DMS153 treated with DMSO at 0.1 percent for 48 hours (cell line): ENCODE results near the gene FBXO47.
"Not testable (repeated sequence)": the region's sequence is repeated elsewhere in the genome, so short reads cannot be mapped to it uniquely, and the experiment has no call there.

Source experiments
- DNase-seq: peaks from one replicate; lab custom pipeline; 2025; ENCODE audit not compliant: unreplicated experiment; lab: John Stamatoyannopoulos, UW

Gene FBXO47

GRCh38 chr17:38980490-38981217, 13.5 kb upstream of the FBXO47 start:
- DNase-seq: no peak

DNA sequence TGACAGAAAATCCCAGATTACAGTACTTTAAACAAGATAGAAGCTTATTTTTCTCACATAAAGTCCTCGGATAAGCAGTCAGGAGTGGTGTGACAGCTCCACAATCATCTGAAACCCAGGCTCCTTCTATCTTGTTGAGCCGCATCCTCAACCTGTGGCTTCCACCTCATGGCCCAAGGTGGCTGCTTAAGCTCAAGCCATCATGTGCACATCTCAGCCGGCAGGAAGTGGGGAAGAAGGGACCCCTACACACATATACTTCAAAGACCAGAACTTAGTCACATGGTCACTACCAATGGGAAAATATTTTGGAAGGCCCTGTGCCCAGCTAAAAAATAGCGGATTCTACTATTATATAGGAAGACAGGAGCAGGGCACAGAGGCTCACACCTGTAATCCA, 11.0 kb upstream of the FBXO47 start:
- no peak for DNase-seq

DNA sequence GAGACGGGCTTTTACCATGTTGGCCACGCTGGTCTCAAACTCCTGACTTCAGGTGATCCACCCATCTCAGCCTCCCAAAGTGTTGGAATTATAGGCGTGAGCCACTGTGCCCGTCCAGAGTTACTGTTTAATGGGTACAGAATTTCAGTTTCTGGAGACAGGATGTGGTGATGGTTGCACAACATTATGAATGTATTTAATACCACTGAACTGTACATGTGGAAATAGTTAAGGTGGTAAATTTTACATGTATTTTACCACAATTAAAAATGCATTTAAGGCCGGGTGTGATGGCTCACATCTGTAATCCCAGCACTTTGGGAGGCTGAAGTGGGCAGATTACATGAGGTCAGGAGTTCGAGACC, 9.0 kb upstream of the FBXO47 start:
- DNase-seq: not testable (repeated sequence)

DNA sequence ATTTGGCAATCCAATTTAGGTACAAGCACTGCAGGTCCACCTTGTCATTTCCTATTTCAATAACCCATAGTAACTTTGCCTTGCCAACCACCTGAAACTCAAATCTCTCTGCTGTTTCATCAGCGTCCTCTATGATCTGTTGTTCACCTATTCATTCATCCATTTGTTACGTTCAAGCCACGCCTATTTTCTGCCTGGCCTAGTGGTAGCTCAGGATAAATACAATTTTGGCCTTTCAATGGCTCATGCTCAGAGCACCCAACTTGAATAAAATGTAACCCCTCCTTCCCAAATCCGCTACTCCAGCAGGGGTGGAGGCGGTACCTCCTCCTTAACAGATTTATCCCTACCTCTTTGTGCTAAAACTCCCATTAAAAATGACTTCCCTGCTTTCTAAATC, 3.6 kb upstream of the FBXO47 start:
- no peak for DNase-seq

DNA sequence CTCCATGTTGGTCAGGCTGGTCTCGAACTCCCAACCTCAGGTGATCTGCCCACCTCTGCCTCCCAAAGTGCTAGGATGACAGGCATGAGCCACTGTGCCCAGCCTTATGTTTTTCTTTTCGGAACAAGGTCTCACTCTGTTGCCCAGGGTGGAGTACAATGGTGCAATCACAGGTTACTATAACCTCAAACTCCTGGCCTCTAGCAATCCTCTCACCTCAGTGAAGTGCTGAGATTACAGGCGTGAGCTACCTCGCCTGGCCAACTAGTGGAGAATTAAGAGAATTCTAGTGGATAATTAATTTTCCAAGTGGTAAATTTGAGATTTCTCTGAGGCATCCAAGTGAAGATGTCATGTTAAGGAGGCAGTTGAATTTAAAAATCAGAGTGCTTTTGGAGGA, 2.9 kb upstream of the FBXO47 start:
- DNase-seq: no peak

- no peak for DNase-seq
Observed at GRCh38 chr17:38969281-38969680, 2.1 kb upstream of the FBXO47 start.

DNA sequence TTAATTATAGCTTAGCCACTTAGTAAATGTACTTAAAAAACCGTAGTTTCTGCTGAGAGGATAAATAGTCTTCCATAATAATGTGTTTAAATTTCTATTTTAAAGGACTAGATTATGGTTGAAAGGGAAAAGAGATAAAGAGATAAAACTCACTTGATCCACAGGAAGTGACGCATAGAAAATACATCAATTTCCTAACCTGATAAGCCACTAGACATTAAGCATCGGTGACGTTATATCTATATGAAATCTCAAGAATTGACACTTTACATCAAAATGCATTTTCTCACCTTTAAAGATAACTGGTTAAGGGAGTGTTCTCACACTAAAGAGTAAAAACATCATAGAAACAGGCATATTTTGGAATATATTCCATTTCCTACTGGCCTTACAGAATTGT, 5.8 kb downstream of the FBXO47 start:
- no peak for DNase-seq

DNA sequence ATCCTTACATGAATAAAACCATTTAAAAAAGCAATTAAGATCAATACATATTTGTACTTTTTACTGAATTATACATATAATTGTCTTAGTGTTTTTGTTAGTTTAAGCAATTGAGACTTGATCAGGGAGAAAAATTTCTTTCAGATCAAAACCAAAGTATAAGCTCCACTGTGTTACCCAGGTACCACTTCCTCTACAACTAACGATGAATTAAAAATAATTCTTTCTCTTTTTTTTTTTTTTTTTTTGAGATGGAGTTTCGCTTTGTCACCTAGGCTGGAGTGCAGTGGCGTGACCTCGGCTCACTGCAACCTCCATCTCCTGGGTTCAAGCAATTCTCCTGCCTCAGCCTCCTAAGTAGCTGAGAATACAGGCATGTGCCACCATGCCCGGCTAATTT, 6.8 kb downstream of the FBXO47 start:
- no peak for DNase-seq

GRCh38 chr17:38959508-38959907, 7.7 kb downstream of the FBXO47 start:
- no peak for DNase-seq

DNA sequence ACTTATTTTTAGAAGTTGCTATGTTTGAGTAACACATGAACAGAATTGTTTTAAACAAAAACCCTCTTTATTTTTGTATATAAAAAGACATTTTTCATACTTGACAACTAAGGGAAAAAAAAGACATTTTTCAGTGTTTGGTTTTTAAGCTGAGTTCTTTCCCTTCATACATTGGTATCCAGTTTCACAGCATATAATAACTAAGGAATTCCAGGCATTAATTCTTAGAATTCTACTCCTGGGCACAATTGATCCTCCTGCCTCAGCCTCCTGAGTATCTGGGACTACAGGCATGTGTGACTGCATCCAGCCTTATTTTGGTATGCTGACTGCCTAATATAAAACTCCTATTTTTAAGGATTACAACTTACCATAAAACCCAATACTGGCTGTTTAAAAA, 8.4 kb downstream of the FBXO47 start:
- no peak for DNase-seq

DNA sequence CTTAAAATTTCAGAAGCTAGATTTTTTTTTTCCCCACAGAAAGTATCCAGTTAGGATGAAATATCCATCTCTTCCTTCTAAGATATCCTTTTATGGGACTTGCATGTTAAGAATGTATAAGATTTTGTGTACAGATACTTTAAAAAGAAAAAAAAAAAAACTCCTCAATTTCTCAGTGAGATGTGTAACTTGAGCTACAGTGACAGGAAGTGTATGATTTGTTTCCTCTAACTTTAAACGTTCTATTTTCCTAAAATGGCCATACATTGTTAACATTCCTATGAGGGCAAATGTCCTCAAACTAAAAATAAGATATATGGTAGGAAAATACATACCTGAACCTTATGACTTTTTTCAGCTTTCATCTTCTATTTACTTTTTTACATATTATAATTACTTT, 8.9 kb downstream of the FBXO47 start:
- DNase-seq: no peak

GRCh38 chr17:38953800-38954199, 13.4 kb downstream of the FBXO47 start:
- not testable (repeated sequence) for DNase-seq

DNA sequence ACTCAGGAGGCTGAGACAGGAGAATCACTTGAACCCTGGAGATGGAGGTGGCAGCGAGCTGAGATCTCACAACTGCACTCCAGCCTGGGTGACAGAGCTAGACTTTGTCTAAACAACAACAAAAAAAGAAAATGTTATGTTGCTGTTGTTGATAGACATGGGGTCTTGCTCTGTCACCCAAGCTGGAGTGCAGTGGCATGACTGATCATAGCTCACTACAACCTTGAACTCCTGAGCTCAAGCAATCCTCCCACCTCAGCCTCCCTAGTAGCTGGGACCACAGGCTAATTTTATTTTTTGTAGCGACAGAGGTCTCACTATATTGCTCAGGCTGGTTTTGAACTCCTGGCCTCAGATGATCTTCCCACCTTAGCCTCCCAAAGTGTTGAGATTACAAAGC, 20.0 kb downstream of the FBXO47 start:
- no peak for DNase-seq

- no peak for DNase-seq
Observed at GRCh38 chr17:38943607-38944006, 23.6 kb downstream of the FBXO47 start.

- peak; percentile 23 for DNase-seq
Observed at GRCh38 chr17:38942696-38943334, 24.4 kb downstream of the FBXO47 start.

DNA sequence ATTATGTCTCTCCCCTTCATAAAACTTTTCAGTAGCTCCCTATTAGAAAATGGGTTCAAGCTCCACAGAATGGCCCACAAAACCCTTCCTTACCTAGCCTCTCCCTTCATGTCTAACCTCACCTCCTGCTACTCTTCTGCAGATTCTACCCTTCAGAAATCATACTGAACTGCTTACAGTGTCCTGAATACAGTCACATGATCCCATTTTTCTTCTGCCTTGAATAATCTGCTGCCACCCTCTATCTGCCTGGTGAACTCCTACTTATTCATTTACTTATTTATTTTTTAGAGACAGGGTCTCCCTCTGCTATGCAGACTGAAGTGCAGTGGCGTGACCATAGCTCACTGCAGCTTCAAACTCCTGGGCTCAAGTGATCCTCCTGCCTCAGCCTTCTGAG, 26.8 kb downstream of the FBXO47 start:
- DNase-seq: no peak

DNA sequence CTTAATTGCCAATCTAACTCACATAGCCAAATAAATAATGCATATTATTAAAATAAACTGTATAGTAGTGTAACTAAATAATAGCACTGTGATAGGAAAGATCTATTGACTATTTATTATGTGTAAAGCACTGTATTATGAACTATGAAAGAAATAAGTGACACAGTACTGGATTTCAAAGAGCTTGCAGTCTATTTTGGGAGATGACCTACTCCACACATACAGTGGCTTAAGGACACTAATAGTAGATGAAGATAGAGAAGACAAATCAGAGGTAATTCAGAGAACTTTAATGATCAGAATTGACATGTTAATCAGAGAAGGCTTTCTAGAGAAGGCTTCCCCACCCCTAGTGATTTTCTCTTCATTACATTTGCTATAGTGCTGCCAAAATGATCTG, 27.2 kb downstream of the FBXO47 start:
- DNase-seq: no peak

GRCh38 chr17:38933962-38934361, 33.2 kb downstream of the FBXO47 start:
- not testable (repeated sequence) for DNase-seq

DNA sequence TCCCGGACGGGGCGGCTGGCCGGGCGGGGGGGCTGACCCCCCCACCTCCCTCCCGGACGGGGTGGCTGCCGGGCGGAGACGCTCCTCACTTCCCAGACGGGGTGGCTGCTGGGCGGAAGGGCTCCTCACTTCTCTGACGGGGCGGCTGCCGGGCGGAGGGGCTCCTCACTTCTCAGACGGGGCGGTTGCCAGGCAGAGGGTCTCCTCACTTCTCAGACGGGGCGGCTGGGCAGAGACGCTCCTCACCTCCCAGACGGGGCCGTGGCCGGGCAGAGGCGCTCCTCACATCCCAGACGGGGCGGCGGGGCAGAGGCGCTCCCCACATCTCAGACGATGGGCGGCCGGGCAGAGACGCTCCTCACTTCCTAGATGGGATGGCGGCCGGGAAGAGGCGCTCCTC, 36.4 kb downstream of the FBXO47 start:
- DNase-seq: not testable (repeated sequence)

GRCh38 chr17:38926293-38927070, 40.7 kb downstream of the FBXO47 start:
- DNase-seq: no peak

DNA sequence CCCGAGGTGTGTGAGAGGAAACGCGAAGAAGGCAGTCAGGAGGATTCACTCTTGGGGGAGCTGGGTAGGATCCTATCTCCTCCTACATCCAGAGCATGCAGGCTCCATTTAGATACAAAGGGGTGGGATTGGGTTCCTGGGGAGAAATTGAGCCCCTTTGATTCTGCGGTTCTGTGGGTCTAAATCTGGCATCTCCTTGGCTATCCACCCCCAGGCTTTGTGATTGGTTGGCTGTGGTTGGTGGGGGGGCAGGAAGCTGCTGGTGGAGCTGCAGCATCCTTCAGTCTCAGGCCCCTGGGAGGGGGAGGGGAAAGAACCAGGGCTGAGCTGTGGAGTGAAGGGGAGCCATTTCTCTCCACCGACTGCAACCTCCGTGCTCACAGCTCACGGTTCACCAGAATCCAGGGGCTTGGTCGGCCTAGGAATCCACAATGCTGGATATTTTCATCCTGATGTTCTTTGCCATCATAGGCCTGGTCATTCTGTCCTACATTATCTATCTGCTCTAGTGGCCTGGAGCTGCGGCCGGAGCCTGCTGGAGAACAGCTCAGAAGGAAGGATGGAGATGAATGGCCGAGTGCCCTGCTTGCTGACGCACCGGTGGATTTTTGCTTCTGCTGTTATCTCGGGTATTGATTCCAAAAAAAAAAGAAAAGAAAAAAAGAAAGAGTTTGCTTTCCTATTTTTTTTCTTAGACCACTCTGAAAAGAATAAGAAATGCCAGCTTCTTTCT, 41.8 kb downstream of the FBXO47 start, which contains the start of gene LASP1NB:
LASP1NB (plus strand) TSS at position 352 of the 733 bp plus-strand sequence.
- no peak for DNase-seq
